ENCODE results near the gene PWWP2B. TPM values are rescaled to one million over a fixed set of nuclear protein-coding genes. Genes with fewer than 3 reads are reported as not detected.

The PWWP2B gene
- total RNA-seq, 1 experiment from 2014 or later: 12.2 TPM

DNA sequence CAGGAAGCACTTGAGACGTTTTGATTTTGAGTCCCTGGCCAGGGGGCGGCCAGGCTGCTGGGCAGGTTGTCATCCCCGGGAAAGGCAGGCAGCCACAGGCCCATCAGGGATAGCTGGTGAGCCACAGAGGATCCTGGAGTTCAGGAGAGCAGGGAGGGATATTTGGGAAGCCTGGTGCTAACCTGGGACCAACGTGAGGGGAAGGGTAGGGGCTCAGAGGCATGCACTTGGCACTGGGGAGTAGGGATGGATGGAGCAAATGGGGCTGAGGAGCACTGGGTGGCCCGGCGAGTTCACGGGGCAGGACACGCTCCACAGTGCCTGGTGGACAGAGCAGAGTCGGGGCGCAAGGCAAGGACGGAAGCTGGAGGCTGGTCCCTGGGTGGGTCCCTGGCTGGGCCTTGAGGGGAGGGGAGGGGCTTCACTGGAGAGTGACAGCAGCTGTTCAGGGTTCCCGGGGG lies 34.8 kb upstream of the PWWP2B start (continued):
- no peak for TF ChIP-seq MYBL2 (CRISPR knock-in tag; IDR thresholded peaks at IDR 0.05)
- TF ChIP-seq JUN (CRISPR knock-in tag; IDR thresholded peaks at IDR 0.05): no peak
- TF ChIP-seq ZNF671 (CRISPR knock-in tag; IDR thresholded peaks at IDR 0.05): no peak
- no peak for TF ChIP-seq E2F1 (CRISPR knock-in tag; IDR thresholded peaks at IDR 0.05)
- no peak for TF ChIP-seq EMX1 (CRISPR knock-in tag; IDR thresholded peaks at IDR 0.05)
- TF ChIP-seq NFATC4 (CRISPR knock-in tag; IDR thresholded peaks at IDR 0.05): no peak
- TF ChIP-seq MLX (CRISPR knock-in tag; IDR thresholded peaks at IDR 0.05): no peak
- TF ChIP-seq TCF7 (CRISPR knock-in tag; IDR thresholded peaks at IDR 0.05; ENCODE audit: low read depth): no peak
- TF ChIP-seq, protein P1, sequence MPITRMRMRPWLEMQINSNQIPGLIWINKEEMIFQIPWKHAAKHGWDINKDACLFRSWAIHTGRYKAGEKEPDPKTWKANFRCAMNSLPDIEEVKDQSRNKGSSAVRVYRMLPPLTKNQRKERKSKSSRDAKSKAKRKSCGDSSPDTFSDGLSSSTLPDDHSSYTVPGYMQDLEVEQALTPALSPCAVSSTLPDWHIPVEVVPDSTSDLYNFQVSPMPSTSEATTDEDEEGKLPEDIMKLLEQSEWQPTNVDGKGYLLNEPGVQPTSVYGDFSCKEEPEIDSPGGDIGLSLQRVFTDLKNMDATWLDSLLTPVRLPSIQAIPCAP (CRISPR knock-in tag; IDR thresholded peaks at IDR 0.05): no peak
- TF ChIP-seq TEAD4 (CRISPR knock-in tag; IDR thresholded peaks at IDR 0.05): no peak
- TF ChIP-seq ZNF121 (CRISPR knock-in tag; IDR thresholded peaks at IDR 0.05): no peak
- TF ChIP-seq, protein P2, sequence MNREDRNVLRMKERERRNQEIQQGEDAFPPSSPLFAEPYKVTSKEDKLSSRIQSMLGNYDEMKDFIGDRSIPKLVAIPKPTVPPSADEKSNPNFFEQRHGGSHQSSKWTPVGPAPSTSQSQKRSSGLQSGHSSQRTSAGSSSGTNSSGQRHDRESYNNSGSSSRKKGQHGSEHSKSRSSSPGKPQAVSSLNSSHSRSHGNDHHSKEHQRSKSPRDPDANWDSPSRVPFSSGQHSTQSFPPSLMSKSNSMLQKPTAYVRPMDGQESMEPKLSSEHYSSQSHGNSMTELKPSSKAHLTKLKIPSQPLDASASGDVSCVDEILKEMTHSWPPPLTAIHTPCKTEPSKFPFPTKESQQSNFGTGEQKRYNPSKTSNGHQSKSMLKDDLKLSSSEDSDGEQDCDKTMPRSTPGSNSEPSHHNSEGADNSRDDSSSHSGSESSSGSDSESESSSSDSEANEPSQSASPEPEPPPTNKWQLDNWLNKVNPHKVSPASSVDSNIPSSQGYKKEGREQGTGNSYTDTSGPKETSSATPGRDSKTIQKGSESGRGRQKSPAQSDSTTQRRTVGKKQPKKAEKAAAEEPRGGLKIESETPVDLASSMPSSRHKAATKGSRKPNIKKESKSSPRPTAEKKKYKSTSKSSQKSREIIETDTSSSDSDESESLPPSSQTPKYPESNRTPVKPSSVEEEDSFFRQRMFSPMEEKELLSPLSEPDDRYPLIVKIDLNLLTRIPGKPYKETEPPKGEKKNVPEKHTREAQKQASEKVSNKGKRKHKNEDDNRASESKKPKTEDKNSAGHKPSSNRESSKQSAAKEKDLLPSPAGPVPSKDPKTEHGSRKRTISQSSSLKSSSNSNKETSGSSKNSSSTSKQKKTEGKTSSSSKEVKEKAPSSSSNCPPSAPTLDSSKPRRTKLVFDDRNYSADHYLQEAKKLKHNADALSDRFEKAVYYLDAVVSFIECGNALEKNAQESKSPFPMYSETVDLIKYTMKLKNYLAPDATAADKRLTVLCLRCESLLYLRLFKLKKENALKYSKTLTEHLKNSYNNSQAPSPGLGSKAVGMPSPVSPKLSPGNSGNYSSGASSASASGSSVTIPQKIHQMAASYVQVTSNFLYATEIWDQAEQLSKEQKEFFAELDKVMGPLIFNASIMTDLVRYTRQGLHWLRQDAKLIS (CRISPR knock-in tag; IDR thresholded peaks at IDR 0.05; ENCODE audit: borderline replicate concordance): no peak

DNA sequence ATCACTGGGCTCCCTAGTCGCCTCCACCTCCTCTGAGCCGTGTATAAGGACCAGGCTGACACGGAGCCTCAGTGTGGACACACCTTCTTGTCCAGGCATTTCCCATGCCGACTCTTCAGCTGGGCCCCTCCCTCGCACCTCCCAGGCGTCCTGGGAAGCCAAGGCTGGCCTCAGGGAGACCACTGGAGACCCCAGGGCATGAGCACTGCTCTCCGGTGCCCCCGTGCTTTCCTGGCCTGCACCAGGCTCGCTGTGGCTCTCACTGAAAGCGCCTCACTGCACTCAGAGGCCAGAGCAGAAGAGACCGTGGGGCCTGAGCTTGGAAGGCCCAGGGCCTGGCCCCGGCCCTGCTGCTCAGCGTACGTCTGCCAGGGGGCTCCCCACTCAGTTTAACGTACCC lies 33.6 kb upstream of the PWWP2B start:
- DNase-seq (ENCODE audit: low spot score): peak; percentile 39
- POLR2A ChIA-PET: no interaction called here
- Mint-ChIP-seq H3K36me3 (peaks cover 4% of the 10 kb centered on the region), H3K4me1 (no peaks in the 10 kb centered on the region), H3K9me3 (peaks cover 7% of the 10 kb centered on the region), H3K4me3 (no peak overlapping the region), H3K27me3 (ENCODE audit: low read depth) (no peaks in the 10 kb centered on the region), H3K27ac (no peak overlapping the region)
- CTCF ChIA-PET: interaction anchor here (0.7 to 1.5 kb wide), 9 partner anchors 10 to 133 kb away, joined by 3 to 7 read pairs (median 3); no protein-coding TSS in a partner anchor
- TF ChIP-seq, protein P3, sequence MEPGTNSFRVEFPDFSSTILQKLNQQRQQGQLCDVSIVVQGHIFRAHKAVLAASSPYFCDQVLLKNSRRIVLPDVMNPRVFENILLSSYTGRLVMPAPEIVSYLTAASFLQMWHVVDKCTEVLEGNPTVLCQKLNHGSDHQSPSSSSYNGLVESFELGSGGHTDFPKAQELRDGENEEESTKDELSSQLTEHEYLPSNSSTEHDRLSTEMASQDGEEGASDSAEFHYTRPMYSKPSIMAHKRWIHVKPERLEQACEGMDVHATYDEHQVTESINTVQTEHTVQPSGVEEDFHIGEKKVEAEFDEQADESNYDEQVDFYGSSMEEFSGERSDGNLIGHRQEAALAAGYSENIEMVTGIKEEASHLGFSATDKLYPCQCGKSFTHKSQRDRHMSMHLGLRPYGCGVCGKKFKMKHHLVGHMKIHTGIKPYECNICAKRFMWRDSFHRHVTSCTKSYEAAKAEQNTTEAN (CRISPR knock-in tag; IDR thresholded peaks at IDR 0.05): no peak
- TF ChIP-seq PRDM15 (CRISPR knock-in tag; IDR thresholded peaks at IDR 0.05): no peak
- no peak for TF ChIP-seq ZNF532 (CRISPR knock-in tag; IDR thresholded peaks at IDR 0.05; ENCODE audit: borderline replicate concordance)
- no peak for TF ChIP-seq NFE2L1 (CRISPR knock-in tag; IDR thresholded peaks at IDR 0.05)
- no peak for TF ChIP-seq CTCF (IDR thresholded peaks at IDR 0.05)
- TF ChIP-seq EMX1 (CRISPR knock-in tag; IDR thresholded peaks at IDR 0.05): no peak
- ATAC-seq: peak; percentile 61

Data from WTC11 (cell line).